H1 (cell line): ENCODE measurements around the gene DNAI1. TPM values are rescaled to one million over a fixed set of nuclear protein-coding genes. Genes with fewer than 3 reads are reported as not detected.

Experiments used
- CTCF ChIA-PET: fragments of 300-600 bp; sonication (Branson Sonifier 250); formaldehyde crosslinking; loops from one replicate; lab custom pipeline; 2021; ENCODE audit not compliant: partially characterized antibody; lab: Charles Lee
- POLR2A ChIA-PET: fragments of 300-600 bp; sonication (Branson Sonifier 250); formaldehyde crosslinking; loops from one replicate; lab custom pipeline; 2021; ENCODE audit warnings: inconsistent platforms; ENCODE audit not compliant: partially characterized antibody; lab: Charles Lee
- DNase-seq, 2 experiments: peaks; one replicate each; pipeline versions ENCODE4 v3.0.0 to v3.0.0-alpha.2; 2010 to 2022; ENCODE audit warnings: low spot score in 2 of 2, low read depth in 1 of 2, mixed read lengths in 1 of 2
- FAIRE-seq: peaks from 2 replicates; lab custom pipeline; 2011; peaks lifted over from hg19 to GRCh38; lab: Jason Lieb, UNC
- H2AFZ ChIP-seq: 2 replicates; pipeline ENCODE4 v1.8.1; 2012; ENCODE audit warnings: low read length, inconsistent platforms
- H2AK5ac ChIP-seq: 2 replicates; pipeline ENCODE4 v1.6.1; 2013; ENCODE audit warnings: low read depth, low read length
- H2BK120ac ChIP-seq: replicated peaks from 2 replicates; pipeline ENCODE3; 2013; ENCODE audit warnings: low read depth, low read length, inconsistent platforms
- H2BK12ac ChIP-seq: 2 replicates; pipeline ENCODE4 v1.6.1; 2013; ENCODE audit warnings: low read depth, low read length
- H2BK15ac ChIP-seq: 2 replicates; pipeline ENCODE4 v1.6.1; 2013; ENCODE audit warnings: low read length
- H2BK20ac ChIP-seq: 2 replicates; pipeline ENCODE4 v1.6.1; 2013; ENCODE audit warnings: low read length
- H2BK5ac ChIP-seq: 2 replicates; pipeline ENCODE4 v1.6.1; 2013; ENCODE audit warnings: low read depth, low read length
- H3K14ac ChIP-seq: 2 replicates; pipeline ENCODE4 v1.6.1; 2013; ENCODE audit warnings: inconsistent platforms; ENCODE audit not compliant: insufficient read length
- H3K18ac ChIP-seq: 2 replicates; pipeline ENCODE4 v1.6.1; 2013; ENCODE audit warnings: low read length; ENCODE audit errors: extremely low read depth
- H3K23ac ChIP-seq: 2 replicates; pipeline ENCODE4 v1.6.1; 2013; ENCODE audit warnings: inconsistent platforms; ENCODE audit not compliant: insufficient read length
- H3K23me2 ChIP-seq: 2 replicates; pipeline ENCODE4 v1.6.1; 2013; ENCODE audit warnings: low read depth, low read length
- H3K27ac ChIP-seq: 2 replicates; pipeline ENCODE4 v1.6.1; 2011; ENCODE audit warnings: low read depth, low read length, inconsistent platforms
- H3K27me3 ChIP-seq, 4 experiments: replicated peaks in 1 of 4; 1 replicate in 1 of 4; 2 replicates in 3 of 4; pipeline versions ENCODE4 v1.6.1 to v1.8.1; 2011 to 2013; ENCODE audit warnings: low read length in 3 of 4, mild to moderate bottlenecking in 3 of 4, inconsistent platforms in 2 of 4, mixed read lengths in 2 of 4, moderate library complexity in 1 of 4; ENCODE audit not compliant: control insufficient read depth in 3 of 4, insufficient read depth in 3 of 4; ENCODE audit errors: extremely low read depth in 1 of 4
- H3K36me3 ChIP-seq, 4 experiments: 2 replicates each; pipeline versions ENCODE4 v1.6.1 to v1.8.1; 2011 to 2013; ENCODE audit warnings: mild to moderate bottlenecking in 4 of 4, low read length in 3 of 4, moderate library complexity in 2 of 4, control low read depth in 1 of 4, inconsistent platforms in 1 of 4; ENCODE audit not compliant: insufficient read depth in 4 of 4, control insufficient read depth in 2 of 4
- H3K4ac ChIP-seq: replicated peaks from 2 replicates; pipeline ENCODE3; 2013; ENCODE audit warnings: low read length, low read depth, mixed read lengths, inconsistent platforms; ENCODE audit not compliant: insufficient read length
- H3K4me1 ChIP-seq, 4 experiments: replicated peaks in 1 of 4; 1 replicate in 1 of 4; 2 replicates in 3 of 4; pipeline versions ENCODE4 v1.6.1 to v1.8.1; 2011 to 2013; ENCODE audit warnings: low read length in 3 of 4, inconsistent platforms in 2 of 4, mixed read lengths in 1 of 4; ENCODE audit not compliant: insufficient read depth in 4 of 4, control insufficient read depth in 3 of 4
- H3K4me2 ChIP-seq, 2 experiments: 2 replicates each; pipeline versions ENCODE4 v1.6.1 to v1.8.1; 2011 to 2013; ENCODE audit warnings: low read depth in 2 of 2, low read length in 2 of 2, control low read depth in 1 of 2, inconsistent platforms in 1 of 2, mild to moderate bottlenecking in 1 of 2; ENCODE audit not compliant: insufficient read depth in 1 of 2
- H3K4me3 ChIP-seq, 4 experiments: fragments of 200-600, 300-600 bp in 1 of 4; sonication (generic), shearing (Covaris generic), sonication (Bioruptor Twin) in 1 of 4; 2 replicates each; pipeline versions ENCODE4 v1.5.1 to v1.8.1; 2011 to 2016; ENCODE audit warnings: low read length in 4 of 4, low read depth in 3 of 4, control low read depth in 2 of 4, inconsistent platforms in 2 of 4, mild to moderate bottlenecking in 2 of 4, mixed read lengths in 1 of 4, moderate library complexity in 1 of 4; ENCODE audit not compliant: insufficient read depth in 2 of 4; ENCODE audit errors: extremely low read depth in 1 of 4
- H3K56ac ChIP-seq: replicated peaks from 2 replicates; pipeline ENCODE3; 2013; ENCODE audit warnings: low read depth, mild to moderate bottlenecking, mixed read lengths, low read length, inconsistent platforms; ENCODE audit not compliant: insufficient read length
- H3K79me1 ChIP-seq: 2 replicates; pipeline ENCODE4 v1.6.1; 2013; ENCODE audit warnings: low read depth, low read length, control low read depth
- H3K79me2 ChIP-seq, 2 experiments: 2 replicates each; pipeline versions ENCODE4 v1.6.1 to v1.8.1; 2012 to 2013; ENCODE audit warnings: low read length in 2 of 2, mild to moderate bottlenecking in 2 of 2, inconsistent platforms in 1 of 2; ENCODE audit not compliant: insufficient read depth in 2 of 2, control insufficient read depth in 1 of 2
- H3K9ac ChIP-seq, 4 experiments: replicated peaks in 1 of 4; 1 replicate in 1 of 4; 2 replicates in 3 of 4; pipeline versions ENCODE4 v1.6.1 to v1.8.1; 2011 to 2013; ENCODE audit warnings: low read depth in 3 of 4, low read length in 3 of 4, control low read depth in 2 of 4, mild to moderate bottlenecking in 2 of 4, moderate library complexity in 2 of 4, inconsistent platforms in 1 of 4; ENCODE audit errors: extremely low read depth in 1 of 4
- H3K9me3 ChIP-seq, 2 experiments: 2 replicates each; pipeline versions ENCODE4 v1.6.1 to v1.8.1; 2012 to 2013; ENCODE audit warnings: mild to moderate bottlenecking in 2 of 2, moderate library complexity in 2 of 2, control low read depth in 1 of 2, inconsistent platforms in 1 of 2, low read depth in 1 of 2, low read length in 1 of 2, mixed read lengths in 1 of 2; ENCODE audit not compliant: insufficient read depth in 2 of 2
- H4K20me1 ChIP-seq, 2 experiments: replicated peaks in 1 of 2; 2 replicates each; pipeline versions ENCODE3 to v1.8.1; 2011 to 2013; ENCODE audit warnings: inconsistent platforms in 2 of 2, low read length in 2 of 2, mild to moderate bottlenecking in 1 of 2; ENCODE audit not compliant: insufficient read depth in 2 of 2, control insufficient read depth in 1 of 2
- H4K5ac ChIP-seq: 2 replicates; pipeline ENCODE4 v1.6.1; 2013; ENCODE audit warnings: low read length, low read depth, mixed read lengths, inconsistent platforms; ENCODE audit not compliant: insufficient read length
- H4K8ac ChIP-seq: 2 replicates; pipeline ENCODE4 v1.8.0; 2013; ENCODE audit warnings: mild to moderate bottlenecking, moderate library complexity, low read length, inconsistent platforms; ENCODE audit not compliant: insufficient read depth; ENCODE audit errors: extremely low read depth
- H4K91ac ChIP-seq: replicated peaks from 2 replicates; pipeline ENCODE3; 2013; ENCODE audit warnings: low read length, mixed read lengths, inconsistent platforms; ENCODE audit not compliant: insufficient read length
- CREB1 ChIP-seq: IDR thresholded peaks from 2 replicates; pipeline ENCODE4 v1.6.1; 2012; ENCODE audit warnings: inconsistent platforms
- CTCF ChIP-seq, 3 experiments: IDR thresholded peaks; 1 replicate in 2 of 3; 2 replicates in 1 of 3; pipeline versions ENCODE4 v1.5.1 to v1.6.1; 2011; ENCODE audit warnings: low read length in 3 of 3, mild to moderate bottlenecking in 3 of 3, inconsistent platforms in 2 of 3, low read depth in 1 of 3, moderate library complexity in 1 of 3; ENCODE audit not compliant: insufficient read depth in 1 of 3; ENCODE audit errors: control extremely low read depth in 1 of 3
- EZH2 ChIP-seq: fragments of 200-600 bp; sonication (generic); IDR thresholded peaks from 2 replicates; pipeline ENCODE4 v1.7.1; 2012; ENCODE audit warnings: low read depth, mild to moderate bottlenecking, moderate library complexity, low read length, inconsistent platforms; ENCODE audit not compliant: severe bottlenecking
- GABPA ChIP-seq: IDR thresholded peaks from 2 replicates; pipeline ENCODE4 v1.6.1; 2011; ENCODE audit warnings: mild to moderate bottlenecking, low read length, moderate library complexity, borderline replicate concordance; ENCODE audit not compliant: insufficient read depth
- GTF2F1 ChIP-seq: IDR thresholded peaks from 2 replicates; pipeline ENCODE4 v1.6.1; 2012; ENCODE audit warnings: low read depth, low read length, improper control_type of control experiment, borderline replicate concordance
- HDAC2 ChIP-seq, 2 experiments: fragments of 300-600 bp in 1 of 2; sonication (generic) in 1 of 2; IDR thresholded peaks; 2 replicates each; pipeline ENCODE4 v1.6.1; 2011 to 2012; ENCODE audit warnings: low read depth in 2 of 2, low read length in 2 of 2, mild to moderate bottlenecking in 2 of 2, moderate library complexity in 2 of 2, borderline replicate concordance in 1 of 2, inconsistent platforms in 1 of 2
- JUND ChIP-seq: IDR thresholded peaks from 2 replicates; pipeline ENCODE4 v1.6.1; 2011; ENCODE audit warnings: mild to moderate bottlenecking, improper control_type of control experiment, low read length
- KDM5A ChIP-seq: fragments of 200-600 bp; IDR thresholded peaks from 2 replicates; pipeline ENCODE4 v1.7.1; 2012; ENCODE audit warnings: mild to moderate bottlenecking, low read length, inconsistent platforms, mixed read lengths
- RBBP5 ChIP-seq: IDR thresholded peaks from 2 replicates; pipeline ENCODE4 v1.7.1; 2012; ENCODE audit warnings: low read depth, mild to moderate bottlenecking, inconsistent platforms, low read length, moderate library complexity, borderline replicate concordance
- SIRT6 ChIP-seq: IDR thresholded peaks from one replicate; pipeline ENCODE4 v1.7.1; 2012; ENCODE audit warnings: low read length, inconsistent platforms
- SP4 ChIP-seq: IDR thresholded peaks from 2 replicates; pipeline ENCODE4 v1.6.1; 2012; ENCODE audit warnings: low read length, inconsistent platforms
- WGBS, 2 experiments: shearing (Covaris generic) in 1 of 2; methylation state at CpG; one replicate each; pipeline versions ENCODE4 v1.1.6 to v1.1.7; 2013 to 2015; ENCODE audit warnings: low lambda C conversion rate in 2 of 2, mixed read lengths in 2 of 2, inconsistent platforms in 1 of 2, low coverage in 1 of 2, missing lambda C conversion rate in 1 of 2; ENCODE audit not compliant: insufficient replicate concordance in 2 of 2, insufficient coverage in 1 of 2, insufficient read length in 1 of 2; ENCODE audit errors: extremely low coverage in 1 of 2, missing lambda C conversion rate in 1 of 2; 5-methylcytosine and 5-hydroxymethylcytosine counted together
- polyA plus RNA-seq, 7 experiments: library from polyadenylated mRNA; depleted of rRNA in 3 of 7; stranded (reverse) in 5 of 7; unstranded in 2 of 7; fragments of >200 nt in 5 of 7; fragments of 200-250 nt in 2 of 7; gene quantifications; 1 replicate in 5 of 7; 2 replicates in 1 of 7; 4 replicates in 1 of 7; pipeline versions ENCODE4 v1.2.1 to v1.2.3, GENCODE V29; 2011 to 2013; ENCODE audit warnings: missing spikeins in 2 of 7, mixed read lengths in 2 of 7
- total RNA-seq: library from RNA; stranded (reverse); fragmentation: NEBNext Ultra II Directional; extraction: Animal tissue kit (Norgen Biotek cat#: 25700); gene quantifications from 2 replicates; pipeline ENCODE4 v1.2.1, GENCODE V29; 2021

Gene DNAI1
- total and polyA plus RNA-seq, 2 of the 8 experiments (the other 6 are each of a cell fraction or from before 2014, with no cell fraction given) = 0.37 to 0.54 TPM

DNA sequence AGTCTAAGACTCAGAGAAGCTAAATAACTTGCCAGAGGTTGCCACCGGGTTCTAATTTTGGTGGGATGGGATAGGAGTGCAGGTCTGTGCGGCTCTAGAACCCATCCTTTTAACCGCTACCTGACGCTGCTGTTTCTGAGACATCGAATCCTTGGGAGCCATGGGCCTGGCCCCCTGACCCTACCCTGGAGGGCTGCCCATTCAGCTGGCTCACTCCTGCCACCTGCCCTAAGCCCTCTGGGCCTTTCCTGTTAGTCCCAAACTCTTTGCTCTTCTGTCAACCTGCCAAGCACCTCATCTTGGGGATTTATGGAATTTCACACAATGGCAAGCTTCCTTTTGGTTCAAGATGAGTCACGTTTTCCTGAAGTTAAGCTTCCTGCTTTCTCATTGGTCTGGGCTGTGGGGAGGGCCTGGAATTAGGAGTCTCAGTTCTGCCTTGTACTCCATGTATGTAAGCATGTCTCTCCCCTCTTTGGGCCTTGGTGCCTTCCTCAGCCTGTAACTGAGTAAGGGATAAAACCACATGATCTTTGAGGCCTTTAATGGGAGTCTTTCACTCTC, 37.6 kb downstream of the DNAI1 start:
- Histone ChIP-seq H3K27ac (no peak overlapping the region), H2BK5ac (no peak overlapping the region), H3K18ac (no peak overlapping the region), H3K23ac (no peak overlapping the region), H3K27me3 (no peaks in the 10 kb centered on the region; a peak in 1 of 7 replicates), H2AFZ (no peak overlapping the region), H3K9me3 (no peaks in the 10 kb centered on the region), H3K9ac (no peak overlapping the region), H3K4me2 (no peak overlapping the region), H2BK120ac (no peak overlapping the region), H2BK20ac (no peak overlapping the region), H3K79me2 (no peaks in the 10 kb centered on the region), H3K14ac (no peak overlapping the region), H3K23me2 (no peaks in the 10 kb centered on the region), H3K4me3 (no peak overlapping the region), H3K56ac (no peak overlapping the region), H2BK15ac (no peak overlapping the region), H2AK5ac (no peak overlapping the region), H2BK12ac (no peak overlapping the region), H3K4ac (no peak overlapping the region), H4K91ac (no peak overlapping the region), H4K5ac (no peak overlapping the region), H3K4me1 (no peaks in the 10 kb centered on the region), H4K20me1 (no peaks in the 10 kb centered on the region), H4K8ac (no peak overlapping the region), H3K79me1 (no peaks in the 10 kb centered on the region), H3K36me3 (no peaks in the 10 kb centered on the region)
- CTCF ChIA-PET = interaction anchor here (0.8 to 9.6 kb wide), 19 partner anchors 9 to 109 kb away, joined by 3 to 114 read pairs (median 6); partner anchors contain the start of gene ENHO
- POLR2A ChIA-PET = no interaction called here
- FAIRE-seq (no peak), DNase-seq (no peak)
- WGBS, 2 experiments = 84% methylated on average over 6 of the region's 6 CpGs; no CpG with 5 or more reads in 1 of the 2 experiments
- TF ChIP-seq RBBP5 = no peak
- TF ChIP-seq CREB1 = no peak
- TF ChIP-seq JUND = no peak
- TF ChIP-seq GTF2F1 = no peak
- no peak for TF ChIP-seq EZH2
- no peak for TF ChIP-seq KDM5A
- no peak for TF ChIP-seq SP4
- no peak for TF ChIP-seq HDAC2 (IDR thresholded peaks at IDR 0.05; ENCODE audit: borderline replicate concordance in 1 of 2, low read depth in 2 of 2, low read length in 2 of 2)
- no peak for TF ChIP-seq SIRT6
- no peak for TF ChIP-seq GABPA
- no peak for TF ChIP-seq CTCF (IDR thresholded peaks at IDR 0.05; ENCODE audit: control extremely low read depth in 1 of 3, insufficient read depth in 1 of 3, low read depth in 1 of 3, low read length in 3 of 3)
